ENCODE results near the gene REV3L.
"Not testable (repeated sequence)": the region's sequence is repeated elsewhere in the genome, so short reads cannot be mapped to it uniquely, and the experiment has no call there.

DNA sequence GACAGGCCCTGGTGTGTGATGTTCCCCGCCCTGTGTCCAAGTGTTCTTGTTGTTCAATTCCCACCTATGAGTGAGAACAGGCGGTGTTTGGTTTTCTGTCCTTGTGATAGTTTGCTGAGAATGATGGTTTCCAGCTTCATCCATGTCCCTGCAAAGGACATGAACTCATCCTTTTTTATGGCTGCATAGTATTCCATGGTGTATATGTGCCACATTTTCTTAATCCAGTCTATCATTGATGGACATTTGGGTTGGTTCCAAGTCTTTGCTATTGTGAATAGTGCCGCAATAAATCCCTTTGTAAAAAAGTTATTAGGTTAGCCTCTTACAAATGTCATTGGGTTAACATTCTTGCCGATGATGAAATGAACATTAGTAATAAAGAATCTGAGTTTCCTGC lies 175.1 kb downstream of the REV3L start:
- TF ChIP-seq POLR2AphosphoS5 (IDR thresholded peaks at IDR 0.05); POLR2A (IDR thresholded peaks at IDR 0.05; ENCODE audit: low read depth): not testable (repeated sequence)
- TF ChIP-seq, protein P1, sequence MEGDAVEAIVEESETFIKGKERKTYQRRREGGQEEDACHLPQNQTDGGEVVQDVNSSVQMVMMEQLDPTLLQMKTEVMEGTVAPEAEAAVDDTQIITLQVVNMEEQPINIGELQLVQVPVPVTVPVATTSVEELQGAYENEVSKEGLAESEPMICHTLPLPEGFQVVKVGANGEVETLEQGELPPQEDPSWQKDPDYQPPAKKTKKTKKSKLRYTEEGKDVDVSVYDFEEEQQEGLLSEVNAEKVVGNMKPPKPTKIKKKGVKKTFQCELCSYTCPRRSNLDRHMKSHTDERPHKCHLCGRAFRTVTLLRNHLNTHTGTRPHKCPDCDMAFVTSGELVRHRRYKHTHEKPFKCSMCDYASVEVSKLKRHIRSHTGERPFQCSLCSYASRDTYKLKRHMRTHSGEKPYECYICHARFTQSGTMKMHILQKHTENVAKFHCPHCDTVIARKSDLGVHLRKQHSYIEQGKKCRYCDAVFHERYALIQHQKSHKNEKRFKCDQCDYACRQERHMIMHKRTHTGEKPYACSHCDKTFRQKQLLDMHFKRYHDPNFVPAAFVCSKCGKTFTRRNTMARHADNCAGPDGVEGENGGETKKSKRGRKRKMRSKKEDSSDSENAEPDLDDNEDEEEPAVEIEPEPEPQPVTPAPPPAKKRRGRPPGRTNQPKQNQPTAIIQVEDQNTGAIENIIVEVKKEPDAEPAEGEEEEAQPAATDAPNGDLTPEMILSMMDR (IDR thresholded peaks at IDR 0.05), result not testable (repeated sequence)

Data from esophagus muscularis mucosa (tissue), 3 donors.